Stimulated activated naive CD8-positive, alpha-beta T cell treated with anti-CD3 and anti-CD28 coated beads, Interleukin-15, Interleukin-2, amounts not matched to agents 100 ng/mL and 50 ng/mL, for 24 hours (primary cell): ENCODE measurements around the gene KIAA0930.
"Not testable (repeated sequence)": the region's sequence is repeated elsewhere in the genome, so short reads cannot be mapped to it uniquely, and the experiment has no call there.

Experiments used
- H3K27ac Mint-ChIP-seq: one replicate; pipeline ENCODE4 v1.8.0; 2021; ENCODE audit warnings: mild to moderate bottlenecking, mixed read lengths
- H3K27me3 Mint-ChIP-seq: one replicate; pipeline ENCODE4 v1.8.0; 2021; ENCODE audit warnings: mixed read lengths
- H3K36me3 Mint-ChIP-seq: one replicate; pipeline ENCODE4 v1.8.0; 2021; ENCODE audit warnings: low read depth, mixed read lengths
- H3K4me1 Mint-ChIP-seq: one replicate; pipeline ENCODE4 v1.8.0; 2021; ENCODE audit warnings: low read depth, mixed read lengths
- H3K4me3 Mint-ChIP-seq: one replicate; pipeline ENCODE4 v1.8.0; 2021; ENCODE audit warnings: mild to moderate bottlenecking, mixed read lengths
- H3K9me3 Mint-ChIP-seq: one replicate; pipeline ENCODE4 v1.8.0; 2021; ENCODE audit warnings: mixed read lengths

The KIAA0930 gene

DNA sequence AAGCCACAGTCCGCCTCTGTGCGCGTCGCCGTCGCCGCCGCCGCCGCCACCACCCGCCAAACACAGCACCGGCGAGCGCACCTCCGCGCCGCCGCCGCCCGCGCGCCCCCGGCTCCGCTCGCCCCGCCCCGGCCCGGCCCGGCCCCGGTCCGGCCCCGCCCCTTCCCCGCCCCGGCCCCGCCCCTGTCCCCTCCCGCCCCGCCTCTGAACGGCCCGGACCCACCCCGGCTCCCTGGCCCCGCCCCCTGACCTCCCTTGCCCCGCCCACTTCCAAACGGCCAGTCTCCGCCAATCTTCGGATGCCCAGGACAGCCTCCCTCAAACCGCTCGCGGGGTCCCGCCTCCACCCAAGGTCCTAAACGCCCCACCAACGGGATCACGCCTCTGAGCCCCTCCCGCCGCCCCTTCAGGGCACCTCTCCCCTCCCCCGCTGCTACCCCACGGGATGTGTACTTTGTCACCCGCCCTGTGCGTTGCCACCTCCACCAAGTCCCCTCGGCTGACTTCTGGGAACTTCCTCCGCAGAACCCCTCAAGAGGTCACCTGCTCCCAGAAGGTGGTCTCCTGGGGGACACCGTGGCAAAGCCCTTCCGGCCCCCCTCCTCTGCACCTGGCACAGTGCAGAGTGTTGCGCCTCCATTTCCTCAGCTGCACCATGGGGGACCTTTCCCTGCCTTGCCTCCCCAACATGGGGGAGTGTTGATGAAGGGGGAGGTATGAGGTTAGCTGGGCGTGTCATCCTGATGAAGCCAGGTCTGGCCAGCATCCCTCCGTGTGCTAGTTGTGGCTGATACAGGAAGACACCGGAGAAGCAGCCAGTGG lies at the start of gene KIAA0930:
TSS of gene KIAA0930 (minus strand) at position 85 of the 822 bp plus-strand sequence. CDS start 191 bp downstream, outside the sequence.
- Mint-ChIP-seq H3K4me1 (peaks cover 54% of the 10 kb centered on the region), H3K9me3 (no peaks in the 10 kb centered on the region), H3K4me3 (peak within 1 kb of the TSS; percentile 90), H3K27me3 (no peaks in the 10 kb centered on the region), H3K36me3 (peaks cover 5% of the 10 kb centered on the region), H3K27ac (peak within 1 kb of the TSS; percentile 88)

DNA sequence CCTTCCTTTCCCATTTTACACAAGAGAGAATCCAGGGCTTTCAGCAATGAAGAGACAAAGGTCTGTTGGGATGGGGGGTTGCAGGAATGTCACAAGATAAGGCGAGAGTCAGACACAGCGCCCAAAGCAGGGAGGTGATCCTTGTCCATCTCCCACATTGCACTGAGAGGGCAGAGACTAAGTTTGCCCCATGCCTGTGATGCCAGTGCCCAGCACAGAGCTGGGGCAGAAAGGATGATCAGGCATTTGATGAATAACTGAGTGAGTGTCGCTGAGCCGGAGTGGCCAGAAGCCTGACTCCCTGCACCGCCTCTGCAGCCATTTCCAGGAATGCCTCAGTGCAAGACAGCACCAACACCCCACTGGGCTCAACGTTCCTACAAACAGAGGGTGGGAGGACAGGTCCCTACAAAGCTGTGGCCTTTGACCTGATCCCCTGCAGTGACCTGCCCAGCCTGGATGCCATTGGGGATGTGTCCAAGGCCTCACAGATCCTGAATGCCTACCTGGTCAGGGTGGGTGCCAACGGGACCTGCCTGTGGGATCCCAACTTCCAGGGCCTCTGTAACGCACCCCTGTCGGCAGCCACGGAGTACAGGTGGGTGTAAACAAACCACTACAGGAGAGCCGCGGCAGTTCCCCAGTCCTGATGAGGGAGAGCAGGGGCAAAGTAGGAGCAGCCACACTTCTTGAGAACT lies 46.3 kb upstream of the KIAA0930 start:
- no peak overlapping the region for H3K4me3 Mint-ChIP-seq
- no peaks in the 10 kb centered on the region for H3K36me3 Mint-ChIP-seq
- no peak overlapping the region for H3K27ac Mint-ChIP-seq
- H3K27me3 Mint-ChIP-seq = peaks cover 17% of the 10 kb centered on the region
- peaks cover 3% of the 10 kb centered on the region for H3K4me1 Mint-ChIP-seq
- H3K9me3 Mint-ChIP-seq = no peaks in the 10 kb centered on the region

DNA sequence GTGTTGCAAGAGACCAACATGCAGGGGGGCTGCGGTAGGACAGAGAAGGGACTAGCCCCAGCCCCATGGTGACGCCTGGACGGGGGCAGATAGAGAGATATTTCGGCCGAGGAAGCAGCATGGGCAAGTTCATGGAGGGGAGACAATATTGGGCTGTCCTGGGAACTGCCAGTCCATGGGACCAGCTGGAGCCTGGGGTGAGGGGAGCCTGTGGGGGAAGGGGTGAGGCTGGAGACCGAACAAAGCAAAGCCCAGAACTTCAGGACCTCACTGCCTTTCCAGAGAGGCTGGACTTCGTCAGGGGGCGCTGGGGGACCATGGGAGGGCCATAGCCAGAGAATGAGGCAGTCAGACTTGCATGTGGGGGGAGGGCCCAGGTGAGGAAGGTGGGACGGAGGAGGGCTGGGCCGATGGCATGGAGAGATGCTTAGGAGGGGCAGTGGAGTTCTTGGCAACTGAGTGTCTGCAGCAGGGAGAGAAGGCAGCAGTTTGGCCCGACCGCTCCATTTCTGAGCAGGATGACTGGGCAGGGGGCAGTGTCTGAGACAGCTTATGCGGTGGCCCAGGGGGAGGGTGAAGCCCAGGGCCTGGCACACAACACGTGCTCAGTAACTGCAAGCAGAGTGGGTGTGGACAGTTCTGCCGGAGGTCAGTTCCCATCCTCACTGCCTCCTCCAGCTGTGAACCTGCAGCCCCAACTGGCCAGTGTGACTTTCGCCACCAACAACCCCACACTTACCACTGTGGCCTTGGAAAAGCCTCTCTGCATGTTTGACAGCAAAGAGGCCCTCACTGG lies 44.8 kb upstream of the KIAA0930 start:
- Mint-ChIP-seq H3K4me1 (peaks cover 4% of the 10 kb centered on the region), H3K36me3 (no peaks in the 10 kb centered on the region), H3K9me3 (no peaks in the 10 kb centered on the region), H3K4me3 (no peak overlapping the region), H3K27ac (no peak overlapping the region), H3K27me3 (peaks cover 17% of the 10 kb centered on the region)

DNA sequence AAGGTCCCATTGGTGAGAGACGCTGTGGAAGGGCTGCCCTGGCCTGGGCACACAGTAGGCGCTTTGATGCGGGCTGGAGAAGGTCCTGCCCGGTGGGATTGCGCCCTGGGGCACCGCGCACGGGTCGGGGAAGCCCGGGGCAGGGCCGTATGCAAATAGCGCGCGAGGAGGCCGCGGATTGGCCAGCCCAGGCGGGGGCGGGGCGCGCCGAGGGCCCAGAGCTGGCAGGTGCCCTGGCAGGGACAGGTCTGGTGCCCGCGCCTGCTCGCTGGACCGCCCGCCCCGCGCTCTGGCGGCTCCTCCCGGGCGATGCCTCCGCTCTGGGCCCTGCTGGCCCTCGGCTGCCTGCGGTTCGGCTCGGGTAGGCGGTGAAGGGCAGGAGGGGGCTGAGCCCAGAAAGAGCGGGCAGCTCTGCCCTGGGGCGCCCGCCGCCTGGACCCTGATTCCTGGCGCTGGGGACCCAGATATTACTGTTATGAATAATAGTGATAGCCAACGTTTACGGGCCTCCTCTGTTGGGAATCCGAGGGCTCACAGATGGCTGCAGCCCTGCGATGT lies 44.1 kb upstream of the KIAA0930 start, which contains the start of gene UPK3A:
TSS of gene UPK3A (plus strand) at position 245 of the 558 bp plus-strand sequence. CDS start at position 310, 65 bp downstream.
- Mint-ChIP-seq H3K4me3 (no peak within 1 kb of the TSS), H3K4me1 (peaks cover 10% of the 10 kb centered on the region), H3K27ac (no peak within 1 kb of the TSS), H3K36me3 (no peaks in the 10 kb centered on the region), H3K27me3 (peaks cover 17% of the 10 kb centered on the region), H3K9me3 (no peaks in the 10 kb centered on the region)

DNA sequence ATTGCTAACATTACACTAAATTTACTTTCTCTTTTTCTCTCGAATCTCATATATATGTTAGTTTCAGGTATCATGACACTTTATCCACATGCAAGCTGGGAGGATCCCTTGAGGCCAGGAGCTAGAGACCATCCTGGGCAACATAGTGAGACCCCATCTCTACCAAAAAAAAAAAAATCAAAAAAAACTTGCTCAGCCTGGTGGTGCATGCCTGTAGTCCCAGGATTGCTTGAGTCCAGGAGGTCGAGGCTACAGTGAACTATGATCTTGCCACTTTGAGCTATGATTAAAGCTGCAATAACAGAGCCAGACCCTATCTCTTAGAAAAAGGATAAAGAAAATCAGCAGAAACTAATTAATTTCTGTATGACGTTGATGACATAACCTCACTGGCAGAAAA lies 40.3 kb upstream of the KIAA0930 start:
- no peaks in the 10 kb centered on the region for H3K36me3 Mint-ChIP-seq
- H3K27me3 Mint-ChIP-seq = peaks cover 17% of the 10 kb centered on the region
- peaks cover 17% of the 10 kb centered on the region for H3K4me1 Mint-ChIP-seq
- H3K4me3 Mint-ChIP-seq = no peak overlapping the region
- H3K27ac Mint-ChIP-seq = peak overlapping the region; percentile 52
- no peaks in the 10 kb centered on the region for H3K9me3 Mint-ChIP-seq

DNA sequence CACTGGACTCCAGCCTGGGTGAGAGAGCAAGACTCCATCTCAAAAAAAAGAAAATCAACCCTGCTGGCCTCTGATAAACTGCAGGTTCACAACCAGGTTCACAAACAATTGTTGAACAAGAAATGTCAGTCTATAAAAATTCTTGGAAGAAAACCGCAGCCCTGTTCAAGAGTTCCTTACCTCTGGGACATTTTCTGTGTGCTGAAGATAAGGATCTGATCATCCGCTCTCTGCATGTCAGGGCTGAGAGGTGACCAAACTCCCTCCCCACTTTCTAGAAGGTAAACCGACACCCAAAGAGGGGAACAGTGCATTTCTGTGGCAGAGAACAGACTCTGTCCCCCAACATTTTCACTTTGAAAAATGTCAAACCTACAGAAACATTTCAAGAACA lies 39.9 kb upstream of the KIAA0930 start:
- peaks cover 16% of the 10 kb centered on the region for H3K27me3 Mint-ChIP-seq
- peaks cover 17% of the 10 kb centered on the region for H3K4me1 Mint-ChIP-seq
- no peaks in the 10 kb centered on the region for H3K9me3 Mint-ChIP-seq
- H3K27ac Mint-ChIP-seq = peak overlapping the region; percentile 52
- H3K36me3 Mint-ChIP-seq = no peaks in the 10 kb centered on the region
- no peak overlapping the region for H3K4me3 Mint-ChIP-seq

DNA sequence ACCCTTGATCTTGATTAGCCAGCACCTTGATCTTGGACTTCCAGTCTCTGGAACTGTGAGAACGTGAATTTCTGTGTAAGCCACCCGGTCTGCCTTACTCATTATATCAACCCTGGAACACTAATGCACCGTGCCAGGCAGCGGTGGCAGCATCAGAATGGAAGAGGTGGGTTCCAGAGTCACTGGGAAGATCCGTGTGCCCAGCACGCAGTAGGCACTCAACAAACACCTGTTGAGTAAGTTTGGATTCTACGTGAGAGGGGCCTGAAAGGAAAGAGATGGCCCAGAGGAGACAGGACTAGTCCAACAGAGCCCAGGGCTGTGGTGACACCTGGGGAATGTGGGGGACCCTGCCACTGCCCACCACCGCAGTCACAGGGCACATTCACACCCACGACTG lies 37.4 kb upstream of the KIAA0930 start:
- peaks cover 13% of the 10 kb centered on the region for H3K4me1 Mint-ChIP-seq

DNA sequence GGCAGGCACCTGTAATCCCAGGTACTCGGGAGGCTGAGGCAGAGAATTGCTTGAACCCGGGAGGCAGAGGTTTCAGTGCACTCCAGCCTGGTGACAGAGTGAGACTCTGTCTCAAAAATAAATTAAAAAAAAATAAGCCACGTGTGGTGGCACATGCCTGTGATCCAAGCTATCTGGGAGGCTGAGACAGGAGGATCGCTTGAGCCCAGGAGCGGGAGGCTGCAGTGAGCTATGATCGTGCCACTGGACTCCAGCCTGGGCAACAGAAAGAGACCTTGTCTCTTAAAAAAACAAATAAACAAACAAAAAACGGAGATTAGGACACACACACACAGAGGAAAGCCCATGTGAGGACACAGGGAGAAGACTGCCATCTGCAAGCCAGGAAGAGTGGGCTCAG lies 37.0 kb upstream of the KIAA0930 start:
- H3K9me3 Mint-ChIP-seq, H3K27me3 Mint-ChIP-seq, H3K4me3 Mint-ChIP-seq, H3K27ac Mint-ChIP-seq, H3K36me3 Mint-ChIP-seq: not testable (repeated sequence)
- peaks cover 13% of the 10 kb centered on the region for H3K4me1 Mint-ChIP-seq

More for the DNA sequence above, 37.4 kb upstream of the KIAA0930 start:
- Mint-ChIP-seq H3K4me3 (no peak overlapping the region), H3K27me3 (peaks cover under 1% of the 10 kb centered on the region), H3K9me3 (no peaks in the 10 kb centered on the region), H3K36me3 (no peaks in the 10 kb centered on the region), H3K27ac (no peak overlapping the region)

DNA sequence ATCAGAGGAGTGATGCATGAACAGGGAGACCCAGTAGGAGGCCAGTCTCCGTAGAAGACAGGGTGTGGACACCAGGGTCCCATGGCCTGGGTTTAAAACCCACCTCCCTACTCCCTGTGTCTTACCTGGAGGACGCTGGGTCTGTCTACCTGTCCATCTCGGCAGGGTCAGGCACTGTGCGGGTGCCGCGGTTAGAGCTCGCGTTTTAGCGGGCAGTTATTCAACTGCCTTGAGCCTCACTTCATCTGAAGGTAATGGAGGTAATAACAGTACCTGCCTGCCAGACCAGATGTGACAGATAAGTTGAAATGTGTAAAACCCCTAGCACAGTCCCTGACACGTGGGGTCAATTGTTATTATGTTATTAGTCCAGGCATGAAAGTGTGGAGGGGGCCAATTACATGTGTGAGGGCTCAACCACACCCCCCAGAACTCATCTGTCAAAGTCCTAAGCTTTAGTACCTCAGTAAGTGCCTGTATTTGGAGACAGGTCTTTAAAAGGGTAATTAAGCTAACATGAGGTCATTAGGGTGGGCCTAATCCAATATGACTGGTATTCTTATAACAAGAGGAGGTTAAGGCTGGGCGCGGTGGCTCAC lies 35.9 kb upstream of the KIAA0930 start:
- H3K36me3 Mint-ChIP-seq = no peaks in the 10 kb centered on the region
- H3K27me3 Mint-ChIP-seq = no peaks in the 10 kb centered on the region
- H3K4me1 Mint-ChIP-seq = peaks cover 13% of the 10 kb centered on the region
- H3K4me3 Mint-ChIP-seq = no peak overlapping the region
- no peak overlapping the region for H3K27ac Mint-ChIP-seq
- no peaks in the 10 kb centered on the region for H3K9me3 Mint-ChIP-seq

DNA sequence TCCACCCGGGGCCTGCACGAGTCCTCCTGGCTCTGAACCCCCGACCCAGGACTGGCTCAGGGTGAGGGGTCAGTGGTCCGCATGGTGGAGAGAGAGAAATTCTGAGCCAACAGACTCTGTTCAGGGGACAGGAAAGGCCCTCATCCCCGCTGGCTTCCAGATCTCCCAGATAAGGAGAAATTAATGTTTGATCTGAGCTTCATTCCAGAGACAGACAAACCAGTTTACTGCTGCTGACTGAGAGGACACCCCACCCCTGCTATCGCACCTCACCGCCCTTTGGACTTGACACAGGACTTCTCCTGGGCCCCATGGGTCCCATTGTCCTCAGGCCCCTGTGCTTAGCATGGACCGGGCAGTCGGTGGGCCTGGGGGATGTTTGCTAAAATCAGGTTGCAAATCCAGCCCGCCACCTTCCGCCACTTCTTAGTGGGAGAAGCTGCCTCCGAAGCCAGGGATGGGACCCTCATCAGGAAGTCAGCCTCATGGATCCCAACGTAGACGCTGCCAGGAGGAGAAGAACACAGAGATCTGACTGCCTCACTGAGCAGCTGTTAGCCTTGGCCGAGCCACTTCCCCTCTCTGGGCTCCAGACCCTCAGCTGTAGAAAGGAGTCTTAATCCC lies 32.9 kb upstream of the KIAA0930 start:
- Mint-ChIP-seq H3K36me3 (no peaks in the 10 kb centered on the region), H3K4me3 (no peak overlapping the region), H3K27ac (no peak overlapping the region), H3K9me3 (no peaks in the 10 kb centered on the region), H3K27me3 (peaks cover 8% of the 10 kb centered on the region), H3K4me1 (peaks cover 13% of the 10 kb centered on the region)

DNA sequence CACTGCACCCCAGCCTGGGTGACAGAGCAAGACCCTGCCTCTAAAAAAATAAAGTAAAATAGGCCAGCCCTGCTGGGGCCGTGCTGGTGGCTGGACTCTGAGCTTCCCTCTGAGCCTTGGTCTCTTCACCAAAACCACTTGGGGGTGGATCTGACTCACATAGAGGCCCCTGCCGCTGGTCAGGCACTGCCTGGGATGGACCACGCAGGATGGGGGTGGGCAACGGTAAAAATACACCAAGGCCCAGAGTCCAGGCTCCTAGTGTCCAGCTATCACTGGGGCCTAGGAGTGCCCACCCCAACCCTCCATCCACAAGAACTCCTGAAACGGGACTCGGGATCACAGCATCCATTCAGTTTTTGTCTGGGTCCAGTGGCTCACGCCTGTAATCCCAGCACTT lies 31.8 kb upstream of the KIAA0930 start:
- peaks cover 14% of the 10 kb centered on the region for H3K4me1 Mint-ChIP-seq
- peaks cover 8% of the 10 kb centered on the region for H3K27me3 Mint-ChIP-seq
- H3K4me3 Mint-ChIP-seq = no peak overlapping the region
- H3K36me3 Mint-ChIP-seq = no peaks in the 10 kb centered on the region
- H3K27ac Mint-ChIP-seq = no peak overlapping the region
- no peaks in the 10 kb centered on the region for H3K9me3 Mint-ChIP-seq

DNA sequence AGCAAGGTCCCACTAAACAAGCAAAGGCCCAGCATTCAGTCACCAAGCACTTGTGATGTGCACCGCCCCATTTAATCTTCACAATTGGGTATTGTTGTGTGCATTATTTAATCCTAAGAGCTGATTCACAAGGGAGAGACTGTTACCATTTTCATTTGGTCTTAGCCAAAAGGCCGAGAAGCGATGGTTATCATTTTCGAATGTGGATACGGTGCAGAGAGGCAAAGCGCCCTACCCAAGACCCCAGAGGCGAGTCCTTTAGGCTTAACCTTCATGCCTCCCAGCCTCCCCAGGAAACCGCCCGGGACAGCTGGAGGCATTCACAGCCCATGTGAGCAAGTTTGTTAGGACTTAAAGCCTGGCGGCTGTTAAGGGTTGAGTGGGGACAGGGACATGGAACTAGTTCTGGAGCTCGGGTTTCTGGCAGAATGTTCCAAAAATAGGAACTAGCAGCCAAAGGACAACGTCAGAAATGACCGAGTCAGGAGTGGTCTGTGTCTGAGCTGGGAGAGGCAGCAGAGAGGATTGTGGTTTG lies 31.0 kb upstream of the KIAA0930 start:
- Mint-ChIP-seq H3K4me1 (peaks cover 14% of the 10 kb centered on the region), H3K27me3 (peaks cover 11% of the 10 kb centered on the region), H3K9me3 (no peaks in the 10 kb centered on the region), H3K27ac (no peak overlapping the region), H3K4me3 (no peak overlapping the region), H3K36me3 (no peaks in the 10 kb centered on the region)

DNA sequence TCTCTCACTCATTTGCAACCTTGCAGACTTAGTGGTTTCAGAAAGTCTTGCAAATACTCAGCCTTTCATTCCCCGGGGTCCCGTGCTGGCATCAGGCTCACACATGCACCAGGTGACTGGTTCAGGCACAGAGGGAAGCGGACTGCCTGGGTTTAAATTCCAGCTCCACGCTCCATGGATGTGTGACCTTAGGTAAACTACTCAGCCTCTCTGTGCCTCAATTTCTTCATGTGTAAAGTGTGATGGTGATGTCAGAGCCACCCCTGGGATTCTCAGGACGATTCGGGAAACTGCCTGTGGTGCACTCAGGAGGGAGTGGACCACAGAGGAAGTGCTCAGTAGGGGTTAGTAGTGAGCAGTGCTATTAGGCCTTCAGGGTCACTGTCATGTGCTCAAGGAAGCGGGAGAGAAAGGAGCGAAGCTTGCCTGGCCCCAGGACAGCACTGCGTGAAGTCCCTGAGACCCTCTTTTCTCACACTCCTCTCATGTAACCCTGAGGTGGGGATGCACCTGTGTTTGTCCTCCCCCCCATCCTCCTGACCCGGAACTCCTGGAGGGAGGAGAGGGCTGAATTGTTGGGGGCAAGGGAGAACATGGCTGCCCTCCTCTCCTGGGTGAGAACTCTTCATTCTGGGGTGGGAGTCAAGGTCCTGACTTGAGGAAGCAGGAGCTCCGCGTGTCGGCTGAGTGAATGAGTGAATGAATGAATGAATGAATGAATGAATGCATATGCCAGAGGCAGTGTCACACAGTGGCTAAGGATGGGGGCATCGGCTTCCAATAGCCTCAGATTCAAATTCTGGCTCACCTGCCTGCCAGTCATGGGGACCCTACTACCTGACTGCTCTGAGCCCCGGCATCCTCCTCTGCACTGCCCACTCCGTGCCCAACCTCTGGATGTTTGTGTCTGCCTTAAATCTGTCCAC lies 29.7 kb upstream of the KIAA0930 start:
- Mint-ChIP-seq H3K4me1 (peaks cover 14% of the 10 kb centered on the region), H3K27ac (no peak overlapping the region), H3K4me3 (peak overlapping the region; percentile 43), H3K36me3 (no peaks in the 10 kb centered on the region), H3K9me3 (no peaks in the 10 kb centered on the region), H3K27me3 (peaks cover 13% of the 10 kb centered on the region)
